Upper lobe of left lung (tissue), 4 donors: ENCODE measurements around the gene TMEM134.

Experiments
- POLR2A ChIP-seq, 4 donors: fragments of 450-650 bp; IDR thresholded peaks; one replicate each; pipeline ENCODE4 v1.5.1; 2016 to 2017; ENCODE audit warnings: antibody characterized with exemption in 4 of 4, mild to moderate bottlenecking in 2 of 4
- POLR2AphosphoS5 ChIP-seq, 2 donors: sonication (generic); formaldehyde crosslinking; IDR thresholded peaks; one replicate each; pipeline ENCODE4 v1.5.1; 2017; ENCODE audit warnings: antibody characterized with exemption in 2 of 2
- TF ChIP-seq, protein P1 (sequence below), 6 experiments: fragments of 450-650 bp in 4 of 6; fragments of 200-600 bp in 2 of 6; sonication (generic) in 2 of 6; IDR thresholded peaks; one replicate each; pipeline ENCODE4 v1.5.1; 2016 to 2019; ENCODE audit warnings: antibody characterized with exemption in 6 of 6

DNA sequence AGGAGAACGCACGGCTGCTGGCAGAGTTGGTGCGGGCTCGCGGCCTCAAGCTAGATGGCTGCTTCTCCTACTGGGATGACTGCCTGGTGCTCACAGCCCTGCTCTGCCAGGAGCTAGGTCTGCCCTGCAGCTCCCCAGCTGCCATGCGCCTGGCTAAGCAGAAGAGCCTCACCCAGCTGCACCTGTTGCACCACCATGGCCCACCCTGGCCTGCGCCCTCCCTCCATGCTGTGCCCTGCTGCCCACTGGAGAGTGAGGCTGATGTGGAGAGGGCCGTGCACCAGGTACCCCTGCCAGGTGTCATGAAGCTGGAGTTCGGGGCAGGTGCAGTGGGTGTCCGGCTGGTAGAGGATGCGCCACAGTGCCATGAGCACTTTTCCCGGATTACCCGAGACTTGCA, 45.6 kb downstream of the TMEM134 start:
- TF ChIP-seq, protein P1, sequence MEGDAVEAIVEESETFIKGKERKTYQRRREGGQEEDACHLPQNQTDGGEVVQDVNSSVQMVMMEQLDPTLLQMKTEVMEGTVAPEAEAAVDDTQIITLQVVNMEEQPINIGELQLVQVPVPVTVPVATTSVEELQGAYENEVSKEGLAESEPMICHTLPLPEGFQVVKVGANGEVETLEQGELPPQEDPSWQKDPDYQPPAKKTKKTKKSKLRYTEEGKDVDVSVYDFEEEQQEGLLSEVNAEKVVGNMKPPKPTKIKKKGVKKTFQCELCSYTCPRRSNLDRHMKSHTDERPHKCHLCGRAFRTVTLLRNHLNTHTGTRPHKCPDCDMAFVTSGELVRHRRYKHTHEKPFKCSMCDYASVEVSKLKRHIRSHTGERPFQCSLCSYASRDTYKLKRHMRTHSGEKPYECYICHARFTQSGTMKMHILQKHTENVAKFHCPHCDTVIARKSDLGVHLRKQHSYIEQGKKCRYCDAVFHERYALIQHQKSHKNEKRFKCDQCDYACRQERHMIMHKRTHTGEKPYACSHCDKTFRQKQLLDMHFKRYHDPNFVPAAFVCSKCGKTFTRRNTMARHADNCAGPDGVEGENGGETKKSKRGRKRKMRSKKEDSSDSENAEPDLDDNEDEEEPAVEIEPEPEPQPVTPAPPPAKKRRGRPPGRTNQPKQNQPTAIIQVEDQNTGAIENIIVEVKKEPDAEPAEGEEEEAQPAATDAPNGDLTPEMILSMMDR (IDR thresholded peaks at IDR 0.05): no peak
- TF ChIP-seq POLR2A (IDR thresholded peaks at IDR 0.05) (no peak), POLR2AphosphoS5 (IDR thresholded peaks at IDR 0.05) (no peak)
